Psoas muscle (tissue), 8 donors: ENCODE measurements around the gene GNPDA1. TPM values are rescaled to one million over a fixed set of nuclear protein-coding genes. Genes with fewer than 3 reads are reported as not detected.
A peak's percentile ranks its signal among the peaks of the same experiment; 100 is the strongest.

Experiments
- ATAC-seq, 4 donors: fragments of 200-7000 bp; cut with Tn5 transposase; one replicate each; pipeline ENCODE4 v1.9.1; 2020; ENCODE audit warnings: moderate library complexity in 3 of 4, mild to moderate bottlenecking in 2 of 4
- DNase-seq, 2 donors: peaks; one replicate each; pipeline ENCODE4 v3.0.0-alpha.2; 2020
- H3K27ac ChIP-seq: fragments of 200-600 bp; one replicate; pipeline ENCODE4 v1.8.0; 2022
- H3K27me3 ChIP-seq, 3 donors: fragments of 200-600 bp in 1 of 3; one replicate each; pipeline versions ENCODE4 v1.6.1 to v1.8.0; 2013 to 2022; ENCODE audit warnings: low read length in 2 of 3, mild to moderate bottlenecking in 2 of 3, moderate library complexity in 1 of 3; ENCODE audit not compliant: insufficient read depth in 3 of 3
- H3K36me3 ChIP-seq, 2 donors: fragments of 200-600 bp in 1 of 2; one replicate each; pipeline versions ENCODE4 v1.6.1 to v1.8.0; 2013 to 2022; ENCODE audit warnings: low read depth in 1 of 2, mild to moderate bottlenecking in 1 of 2, moderate library complexity in 1 of 2; ENCODE audit not compliant: insufficient read depth in 1 of 2
- H3K4me1 ChIP-seq: fragments of 200-600 bp; one replicate; pipeline ENCODE4 v1.8.0; 2022
- H3K4me3 ChIP-seq: fragments of 200-600 bp; one replicate; pipeline ENCODE4 v1.8.0; 2022; ENCODE audit warnings: mild to moderate bottlenecking
- H3K9me3 ChIP-seq: fragments of 200-600 bp; one replicate; pipeline ENCODE4 v1.8.0; 2022
- CTCF ChIP-seq: fragments of 200-600 bp; IDR thresholded peaks from one replicate; pipeline ENCODE4 v1.8.0; 2022; ENCODE audit warnings: antibody characterized with exemption
- WGBS, 3 donors: extraction: QIAGEN DNeasy Blood & Tissue Kit; methylation state at CpG; one replicate each; pipeline versions ENCODE4 v1.1.6 to v1.1.7; 2013; 5-methylcytosine and 5-hydroxymethylcytosine counted together
- intact Hi-C, 2 donors: fragments of 100-400 bp; cut with DNase I; formaldehyde crosslinking; loops; one replicate each; pipeline versions ENCODE4 v1.11.0 to v1.14.2; 2022
- polyA plus RNA-seq, 3 donors: library from polyadenylated mRNA; stranded (reverse); fragments of 200-250 nt; gene quantifications; one replicate each; pipeline ENCODE4 v1.2.3, GENCODE V29; 2013
- total RNA-seq, 4 donors: library from RNA; stranded (reverse); fragmentation: NEBNext Ultra II Directional in 2 of 4; extraction: Animal tissue kit (Norgen Biotek cat#: 25700) in 2 of 4; gene quantifications; one replicate each; pipeline versions ENCODE4 v1.2.1 to v1.2.4, GENCODE V29; 2021 to 2023
- donor health status: healthy with polysubstance abuse.
- donor health status: DM: no; HTN: no; CAD: no; lungs with moderate emphysema.
- donor health status: Bipolar disorder and iron deficiency.
- donor health status: healthy.
- donor health status: DM: yes; HTN: yes; CAD: no.
- donor health status: DM: no; HTN: no; CAD: no.
- donor health status: DM: no; HTN: no; CAD: no.
- donor health status: DM: yes; HTN: yes; CAD: no.

Gene GNPDA1
- total and polyA plus RNA-seq, 7 donors: 18.7 to 36.8 (median 26.4) TPM

- Histone ChIP-seq H3K27ac (no peak overlapping the region), H3K9me3 (no peaks in the 10 kb centered on the region), H3K27me3 (no peaks in the 10 kb centered on the region), H3K36me3 (peaks cover 10 to 78% of the 10 kb centered on the region in 2 donors), H3K4me3 (no peak overlapping the region), H3K4me1 (peaks cover 58% of the 10 kb centered on the region)
- TF ChIP-seq CTCF: no peak
- ATAC-seq (no peak), DNase-seq (no peak)
- WGBS, 3 donors: 89 to 93% (median 91%) methylated on average over 1 of the region's 1 CpG
- intact Hi-C loops: no loop called here
Observed at GRCh38 chr5:141973871-141974595, 38.8 kb downstream of the GNPDA1 start.

- TF ChIP-seq CTCF: no peak
- Histone ChIP-seq H3K27ac (peak overlapping the region; percentile 98), H3K9me3 (no peaks in the 10 kb centered on the region), H3K27me3 (no peaks in the 10 kb centered on the region), H3K36me3 (peaks cover 6 to 39% of the 10 kb centered on the region in 2 donors), H3K4me3 (peak overlapping the region; percentile 87), H3K4me1 (peaks cover 27% of the 10 kb centered on the region)
- no peak for DNase-seq
- peak; percentile 30 to 63 (median 46) for ATAC-seq
- WGBS, 3 donors: 78 to 79% (median 78%) methylated on average over 2 of the region's 2 CpGs
- intact Hi-C loops: no loop called here
Observed at GRCh38 chr5:141969783-141970771, 42.8 kb downstream of the GNPDA1 start.

- DNase-seq (peak; percentile 95 to 97), ATAC-seq (peak; percentile 96 to 98 (median 97))
- Histone ChIP-seq H3K9me3 (no peaks in the 10 kb centered on the region), H3K27ac (peak within 1 kb of the TSS; percentile 98), H3K4me1 (peaks cover 18% of the 10 kb centered on the region), H3K4me3 (peak within 1 kb of the TSS; percentile 87), H3K36me3 (peaks cover 2 to 28% of the 10 kb centered on the region in 2 donors), H3K27me3 (no peaks in the 10 kb centered on the region)
- WGBS, 3 donors: 0% methylated on average over 56 to 63 of the region's 63 CpGs
- TF ChIP-seq CTCF: peak; percentile 97
- intact Hi-C loops: no loop called here
Observed at GRCh38 chr5:141968914-141969608, 43.8 kb downstream of the GNPDA1 start, which contains the start of gene RNF14. Gene RNF14 (plus strand): TSS chr5:141969105. CDS start chr5:141973589, 4,484 bp downstream.

- Histone ChIP-seq H3K4me1 (peaks cover 16% of the 10 kb centered on the region), H3K27ac (no peak overlapping the region), H3K36me3 (peaks cover 0 to 7% of the 10 kb centered on the region in 2 donors), H3K27me3 (no peaks in the 10 kb centered on the region), H3K9me3 (no peaks in the 10 kb centered on the region), H3K4me3 (no peak overlapping the region)
- ATAC-seq: no peak
- intact Hi-C loops: no loop called here
- no peak for DNase-seq
- TF ChIP-seq CTCF: no peak
- 98 to 100% (median 99%) methylated on average over 2 of the region's 2 CpGs for WGBS, 3 donors
Observed at GRCh38 chr5:141966963-141967333, 45.9 kb downstream of the GNPDA1 start.
